Thymus (tissue), 14 donors: ENCODE measurements around the gene LCN10. TPM values are rescaled to one million over a fixed set of nuclear protein-coding genes. Genes with fewer than 3 reads are reported as not detected.
"Not testable (repeated sequence)": the region's sequence is repeated elsewhere in the genome, so short reads cannot be mapped to it uniquely, and the experiment has no call there.

Experiments
- DNase-seq, 9 donors: peaks; one replicate each; pipeline ENCODE4 v3.0.0-alpha.2; 2013; ENCODE audit warnings: low spot score in 9 of 9, low read depth in 6 of 9, missing footprints in 1 of 9
- H3K27ac ChIP-seq, 2 donors: one replicate each; pipeline ENCODE4 v1.5.1; 2013; ENCODE audit warnings: control low read depth in 1 of 2, low read depth in 1 of 2, low read length in 1 of 2, mild to moderate bottlenecking in 1 of 2, moderate library complexity in 1 of 2
- H3K27me3 ChIP-seq, 2 donors: one replicate each; pipeline ENCODE4 v1.5.1; 2013; ENCODE audit warnings: low read length in 1 of 2; ENCODE audit not compliant: control insufficient read depth in 2 of 2, insufficient read depth in 1 of 2
- H3K36me3 ChIP-seq, 2 donors: one replicate each; pipeline ENCODE4 v1.5.1; 2013; ENCODE audit warnings: low read length in 1 of 2, mild to moderate bottlenecking in 1 of 2, moderate library complexity in 1 of 2; ENCODE audit not compliant: control insufficient read depth in 2 of 2, insufficient read depth in 2 of 2
- H3K4me1 ChIP-seq, 2 donors: one replicate each; pipeline ENCODE4 v1.5.1; 2013; ENCODE audit warnings: low read length in 2 of 2; ENCODE audit not compliant: control insufficient read depth in 2 of 2, insufficient read depth in 2 of 2
- H3K4me3 ChIP-seq, 2 donors: one replicate each; pipeline ENCODE4 v1.5.1; 2013; ENCODE audit warnings: low read length in 2 of 2, control low read depth in 1 of 2, mild to moderate bottlenecking in 1 of 2
- H3K9me3 ChIP-seq, 2 donors: one replicate each; pipeline ENCODE4 v1.5.1; 2013; ENCODE audit warnings: low read length in 1 of 2, mild to moderate bottlenecking in 1 of 2; ENCODE audit not compliant: control insufficient read depth in 2 of 2, insufficient read depth in 1 of 2
- WGBS: extraction: QIAGEN DNeasy Blood & Tissue Kit; methylation state at CpG from one replicate; pipeline ENCODE4 v1.1.7; 2013; 5-methylcytosine and 5-hydroxymethylcytosine counted together
- long read RNA-seq, 10 donors: transcript quantifications; one replicate each; lab custom pipeline, GENCODE V29; 2026
- polyA plus RNA-seq: library from polyadenylated mRNA; stranded (reverse); fragments of 200-250 nt; gene quantifications from one replicate; pipeline ENCODE4 v1.2.3, GENCODE V29; 2013
- total RNA-seq: library from RNA; stranded (reverse); fragments of 120-200 nt; gene quantifications from one replicate; pipeline ENCODE4 v1.2.4, GENCODE V29; 2013
- donor health status: healthy.

The LCN10 gene
- 1.2 TPM for total RNA-seq
- polyA plus RNA-seq, result 12.5 TPM
- long read RNA-seq, donor 1, result 0 reads
- long read RNA-seq, donor 2, result 0 reads
- long read RNA-seq, donor 3, partial matches to known transcripts, result 0 of 1 reads
- long read RNA-seq, donor 3, other reads (novel, unspliced or antisense), result 0 of 1 reads
- long read RNA-seq, donor 4, result 0 reads
- long read RNA-seq, donor 5, result 0 reads
- long read RNA-seq, donor 6, result 0 reads
- long read RNA-seq, donor 7, result 0 reads
- long read RNA-seq, donor 8, result 0 reads
- long read RNA-seq, donor 9, result 0 reads
- long read RNA-seq, donor 10, result 0 reads

GRCh38 chr9:136742591-136743391, at the start of gene LCN10:
Gene LCN10 (minus strand): TSS chr9:136742940. CDS start chr9:136742903, 37 bp downstream.
- DNase-seq, result no peak
- Histone ChIP-seq H3K4me1 (peaks cover 8 to 27% of the 10 kb centered on the region in 2 donors), H3K9me3 (peaks cover 0 to 6% of the 10 kb centered on the region in 2 donors), H3K36me3 (no peaks in the 10 kb centered on the region), H3K4me3 (no peak within 1 kb of the TSS), H3K27ac (no peak within 1 kb of the TSS), H3K27me3 (peaks cover 3 to 33% of the 10 kb centered on the region in 2 donors)
- WGBS, result 62% methylated on average over 25 of the region's 25 CpGs

GRCh38 chr9:136791516-136792276, 49.0 kb upstream of the LCN10 start:
- Histone ChIP-seq H3K27ac (peak overlapping the region; percentile 92 to 97), H3K27me3 (peaks cover 2 to 4% of the 10 kb centered on the region in 2 donors), H3K4me3 (peak overlapping the region; percentile 73 to 79), H3K36me3 (peaks cover 12 to 18% of the 10 kb centered on the region in 2 donors), H3K4me1 (peaks cover 25 to 60% of the 10 kb centered on the region in 2 donors), H3K9me3 (no peaks in the 10 kb centered on the region)
- WGBS, result 2% methylated on average over 29 of the region's 29 CpGs
- peak in 3 of 9 donors; percentile 73 to 78 (median 77) for DNase-seq

GRCh38 chr9:136790640-136791515, 48.1 kb upstream of the LCN10 start, which contains the start of gene TMEM141:
Gene TMEM141 (plus strand): TSS chr9:136791344. CDS start chr9:136791371, 27 bp downstream.
- Histone ChIP-seq H3K4me1 (peaks cover 21 to 52% of the 10 kb centered on the region in 2 donors), H3K27me3 (peaks cover 2 to 7% of the 10 kb centered on the region in 2 donors), H3K4me3 (peak within 1 kb of the TSS; percentile 73 to 79), H3K36me3 (peaks cover 12 to 18% of the 10 kb centered on the region in 2 donors), H3K27ac (peak within 1 kb of the TSS; percentile 92 to 97), H3K9me3 (no peaks in the 10 kb centered on the region)
- 1% methylated on average over 70 of the region's 70 CpGs for WGBS
- DNase-seq, result peak; percentile 89 to 99 (median 98)

- Histone ChIP-seq H3K9me3 (no peaks in the 10 kb centered on the region), H3K4me3 (no peak overlapping the region), H3K27me3 (peaks cover 2 to 7% of the 10 kb centered on the region in 2 donors), H3K36me3 (peaks cover 10 to 14% of the 10 kb centered on the region in 2 donors), H3K4me1 (peaks cover 13 to 38% of the 10 kb centered on the region in 2 donors), H3K27ac (no peak overlapping the region)
- DNase-seq, result no peak
- 93% methylated on average over 3 of the region's 3 CpGs for WGBS
Measured at GRCh38 chr9:136789523-136789937, 46.8 kb upstream of the LCN10 start.

DNA sequence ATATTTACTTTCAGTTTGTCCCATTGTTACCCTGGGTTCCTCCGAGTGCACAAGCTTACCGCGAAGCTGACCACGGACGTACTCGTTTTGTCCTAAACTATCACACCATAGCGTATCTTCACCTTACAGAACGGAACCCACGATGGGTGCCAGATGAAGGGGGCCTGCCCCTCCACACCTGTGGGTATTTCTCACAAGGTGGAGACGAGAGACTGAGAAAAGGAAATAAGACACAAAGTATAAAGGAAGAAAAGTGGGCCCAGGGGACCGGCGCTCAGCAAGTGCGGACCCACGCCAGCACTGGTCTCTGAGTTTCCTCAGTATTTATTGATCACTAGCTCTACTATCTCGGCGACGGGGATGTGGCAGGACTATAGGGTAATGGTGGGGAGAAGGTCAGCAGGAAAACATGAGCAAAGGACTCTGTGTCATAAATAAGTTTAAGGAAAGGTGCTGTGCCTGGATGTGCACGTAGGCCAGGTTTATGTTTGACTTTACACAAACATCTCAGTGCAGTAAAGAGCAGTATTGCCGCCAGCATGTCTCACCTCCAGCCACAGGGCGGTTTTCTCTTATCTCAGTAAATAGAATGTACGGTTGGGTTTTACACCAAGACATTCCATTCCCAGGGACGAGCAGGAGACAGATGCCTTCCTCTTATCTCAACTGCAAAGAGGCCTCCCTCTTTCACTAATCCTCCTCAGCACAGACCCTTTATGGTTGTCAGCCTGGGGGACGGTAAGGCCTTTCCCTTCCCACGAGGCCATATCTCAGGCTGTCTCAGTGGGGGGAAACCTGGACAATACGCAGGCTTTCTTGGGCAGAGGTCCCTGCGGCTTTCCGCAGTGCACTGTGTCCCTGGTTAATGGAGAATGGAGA, 46.1 kb upstream of the LCN10 start:
- H3K4me3 ChIP-seq, H3K27me3 ChIP-seq, H3K27ac ChIP-seq, DNase-seq, H3K9me3 ChIP-seq: not testable (repeated sequence)
- Histone ChIP-seq H3K4me1 (peaks cover 13 to 35% of the 10 kb centered on the region in 2 donors), H3K36me3 (peaks cover 8 to 12% of the 10 kb centered on the region in 2 donors)
- 70% methylated on average over 27 of the region's 27 CpGs for WGBS

DNA sequence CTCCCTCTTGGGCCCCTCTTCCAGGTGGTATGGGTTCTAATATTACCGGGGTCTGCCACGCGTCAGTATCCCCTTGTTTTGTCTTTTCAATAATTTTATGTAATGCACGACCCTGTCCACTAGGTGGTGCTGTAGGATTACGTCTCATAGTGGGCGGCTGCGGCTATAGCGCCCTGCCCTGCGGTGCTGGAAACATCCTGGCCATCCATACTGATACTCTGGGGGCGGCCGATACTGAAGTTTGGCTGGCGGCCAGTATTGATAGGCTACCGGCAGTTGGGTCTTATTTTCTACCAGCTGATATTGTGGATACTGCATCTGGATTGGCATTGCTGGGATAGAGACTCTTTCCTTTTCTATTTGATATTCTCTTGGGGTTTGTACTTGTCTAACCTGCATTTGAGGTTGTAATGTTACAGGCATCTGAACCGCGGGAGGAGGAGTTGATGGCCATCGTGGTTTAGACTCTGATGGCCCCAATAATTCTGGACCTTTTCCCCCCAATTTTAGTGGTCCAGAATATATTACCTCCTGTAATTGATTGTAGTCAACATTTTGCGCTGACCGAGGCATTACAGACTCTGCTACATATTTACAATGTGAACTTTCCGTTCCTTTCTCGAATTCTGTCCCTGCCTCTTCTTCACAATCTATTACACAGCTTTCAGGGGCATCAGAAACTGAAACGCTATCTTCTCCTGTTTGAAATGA, 45.1 kb upstream of the LCN10 start:
- no peak overlapping the region for H3K4me3 ChIP-seq
- no peak overlapping the region for H3K27ac ChIP-seq
- DNase-seq, result peak in 6 of 9 donors; percentile 65 to 83 (median 78)
- H3K27me3 ChIP-seq, result peaks cover 2 to 7% of the 10 kb centered on the region in 2 donors
- 26% methylated on average over 21 of the region's 21 CpGs for WGBS
- H3K4me1 ChIP-seq, result peaks cover 13 to 28% of the 10 kb centered on the region in 2 donors
- no peaks in the 10 kb centered on the region for H3K9me3 ChIP-seq
- H3K36me3 ChIP-seq, result peaks cover 3 to 4% of the 10 kb centered on the region in 2 donors

DNA sequence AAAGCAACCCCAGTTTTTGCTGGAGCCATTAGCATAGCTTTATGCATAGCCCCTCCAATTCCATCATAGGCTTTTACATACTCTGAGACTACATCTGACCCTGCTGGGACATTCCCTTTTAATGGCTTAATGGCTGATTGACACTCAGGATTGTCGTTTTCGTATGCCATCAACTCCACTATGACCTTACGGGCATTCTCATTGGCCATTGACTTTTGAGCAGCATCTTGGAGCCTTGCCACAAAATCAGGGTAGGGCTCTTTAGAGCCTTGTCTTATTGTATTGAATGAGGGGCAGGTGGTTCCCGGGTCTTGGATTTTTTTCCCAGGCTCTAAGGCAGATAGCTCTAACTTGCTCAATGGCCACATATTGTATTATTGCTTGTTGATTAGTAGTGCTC, 44.2 kb upstream of the LCN10 start:
- H3K9me3 ChIP-seq, DNase-seq, H3K36me3 ChIP-seq, H3K27me3 ChIP-seq, H3K27ac ChIP-seq, H3K4me3 ChIP-seq: not testable (repeated sequence)
- H3K4me1 ChIP-seq, result peaks cover 6 to 19% of the 10 kb centered on the region in 2 donors
- WGBS, result 79% methylated on average over 4 of the region's 4 CpGs
